Mesodermal cell (in vitro differentiated cells): ENCODE data around the gene SCUBE2.

Experiments used
- H3K27ac ChIP-seq: 2 replicates; pipeline ENCODE4 v1.7.0; 2013; ENCODE audit warnings: mild to moderate bottlenecking, low read depth, low read length, moderate library complexity; ENCODE audit not compliant: severe bottlenecking
- H3K36me3 ChIP-seq: 2 replicates; pipeline ENCODE4 v1.7.1; 2013; ENCODE audit warnings: mild to moderate bottlenecking, low read length, moderate library complexity; ENCODE audit not compliant: control insufficient read depth, insufficient read depth
- H3K4me1 ChIP-seq: one replicate; pipeline ENCODE4 v1.7.1; 2013; ENCODE audit warnings: mild to moderate bottlenecking, low read length; ENCODE audit not compliant: insufficient read depth, control insufficient read depth, poor library complexity, severe bottlenecking
- H3K4me3 ChIP-seq: 2 replicates; pipeline ENCODE4 v1.7.0; 2013; ENCODE audit warnings: low read length, control low read depth, mild to moderate bottlenecking; ENCODE audit not compliant: insufficient read depth, poor library complexity, severe bottlenecking; ENCODE audit errors: extremely low read depth
- H3K9me3 ChIP-seq: 2 replicates; pipeline ENCODE4 v1.7.1; 2013; ENCODE audit warnings: mild to moderate bottlenecking, low read length, moderate library complexity; ENCODE audit not compliant: control insufficient read depth
- WGBS, 2 experiments: methylation state at CpG; one replicate each; pipeline ENCODE4 v1.1.5; 2013; ENCODE audit warnings: missing lambda C conversion rate in 2 of 2; ENCODE audit not compliant: insufficient coverage in 2 of 2; 5-methylcytosine and 5-hydroxymethylcytosine counted together

Gene SCUBE2

DNA sequence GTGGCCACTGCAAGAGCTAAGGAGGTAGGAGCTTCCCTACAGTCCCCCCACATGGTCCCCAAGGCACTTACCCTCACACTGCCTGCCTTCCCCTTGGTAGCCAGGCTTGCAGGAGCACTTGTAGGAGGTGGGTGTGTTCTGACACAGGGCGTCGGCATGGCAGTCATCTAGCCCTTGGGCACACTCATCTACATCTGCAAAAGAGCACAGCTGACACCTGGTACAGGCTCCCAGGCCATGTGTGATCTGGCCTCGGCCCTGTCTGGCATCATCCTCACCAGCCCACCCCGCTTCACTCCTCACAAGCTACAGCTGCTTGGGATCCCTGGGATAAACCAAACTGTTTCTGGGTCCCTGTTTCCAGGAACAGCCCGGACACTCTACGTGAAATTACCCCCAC lies 1.8 kb downstream of the SCUBE2 start:
- H3K4me1 ChIP-seq = peaks cover 3% of the 10 kb centered on the region
- H3K4me3 ChIP-seq = no peak overlapping the region
- no peaks in the 10 kb centered on the region for H3K36me3 ChIP-seq
- H3K9me3 ChIP-seq = no peaks in the 10 kb centered on the region
- WGBS, 2 experiments = 83 to 86% methylated on average over 4 of the region's 6 CpGs
- no peak overlapping the region for H3K27ac ChIP-seq

- H3K4me3 ChIP-seq = no peak overlapping the region
- H3K9me3 ChIP-seq = no peaks in the 10 kb centered on the region
- 88 to 93% methylated on average over 2 to 3 of the region's 3 CpGs for WGBS, 2 experiments
- peaks cover 3% of the 10 kb centered on the region for H3K4me1 ChIP-seq
- H3K36me3 ChIP-seq = no peaks in the 10 kb centered on the region
- no peak overlapping the region for H3K27ac ChIP-seq
Observed at GRCh38 chr11:9089061-9089460, 2.3 kb downstream of the SCUBE2 start.

- H3K4me3 ChIP-seq = no peak overlapping the region
- no peaks in the 10 kb centered on the region for H3K36me3 ChIP-seq
- no peaks in the 10 kb centered on the region for H3K9me3 ChIP-seq
- H3K4me1 ChIP-seq = peaks cover 4% of the 10 kb centered on the region
- H3K27ac ChIP-seq = no peak overlapping the region
- 80% methylated on average over 2 of the region's 4 CpGs; no CpG with 5 or more reads in 1 of the 2 experiments for WGBS, 2 experiments
Observed at GRCh38 chr11:9082575-9082974, 8.8 kb downstream of the SCUBE2 start.

- Histone ChIP-seq H3K27ac (no peak overlapping the region), H3K36me3 (no peaks in the 10 kb centered on the region), H3K9me3 (no peaks in the 10 kb centered on the region), H3K4me3 (no peak overlapping the region), H3K4me1 (peaks cover 4% of the 10 kb centered on the region)
- WGBS, 2 experiments = 100% methylated on average over 1 of the region's 1 CpG; no CpG with 5 or more reads in 1 of the 2 experiments
Observed at GRCh38 chr11:9081153-9081552, 10.2 kb downstream of the SCUBE2 start.

DNA sequence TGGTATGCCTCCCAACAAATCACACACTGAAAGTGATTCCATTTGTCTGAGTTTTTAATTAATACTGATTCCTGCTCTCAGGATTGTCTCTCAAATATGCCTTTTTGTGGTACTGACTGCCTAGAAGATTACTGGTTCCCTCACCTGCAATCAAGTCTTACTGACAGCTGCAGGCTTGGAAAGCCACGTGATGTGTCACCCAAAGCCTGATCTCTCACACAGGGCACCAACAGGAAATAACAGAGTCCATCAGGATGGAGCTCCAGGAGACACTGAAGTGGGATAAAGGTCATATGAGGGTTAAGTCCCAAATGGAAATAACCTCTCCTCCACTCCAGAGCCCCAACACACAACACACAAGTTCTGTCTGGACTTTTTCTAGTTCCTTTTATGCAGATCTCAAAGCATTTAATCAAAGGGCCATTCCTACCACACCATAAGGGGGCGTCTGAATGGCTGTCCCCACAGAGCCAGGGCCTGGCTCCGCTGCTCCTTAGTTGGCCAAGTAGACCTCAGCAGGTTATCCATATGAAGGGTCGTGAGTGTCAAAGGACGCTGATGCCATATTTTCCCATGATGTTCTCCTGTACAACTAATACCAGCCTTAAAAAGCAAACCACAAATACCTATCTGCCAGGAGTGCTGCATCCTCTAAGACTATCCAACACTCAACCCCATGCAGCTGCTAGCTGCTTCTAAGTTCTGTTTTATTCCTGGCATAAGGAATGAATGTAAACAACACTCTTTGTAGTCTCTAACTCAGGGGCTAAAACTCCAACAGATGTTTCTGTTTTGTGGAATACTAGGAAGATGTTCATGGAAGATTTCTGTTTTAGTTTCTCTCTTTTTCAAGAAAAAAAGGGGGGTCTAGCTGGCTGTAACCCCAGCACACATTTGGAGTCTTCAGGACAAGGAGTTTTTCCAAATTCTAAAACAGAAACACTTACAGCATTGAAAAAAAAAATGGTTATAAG lies 13.0 kb downstream of the SCUBE2 start:
- no peaks in the 10 kb centered on the region for H3K9me3 ChIP-seq
- H3K36me3 ChIP-seq = no peaks in the 10 kb centered on the region
- H3K27ac ChIP-seq = no peak overlapping the region
- no peak overlapping the region for H3K4me3 ChIP-seq
- H3K4me1 ChIP-seq = peaks cover 4% of the 10 kb centered on the region
- 78 to 79% methylated on average over 5 of the region's 5 CpGs for WGBS, 2 experiments

GRCh38 chr11:9077164-9077563 lies 14.2 kb downstream of the SCUBE2 start:
- Histone ChIP-seq H3K4me3 (no peak overlapping the region), H3K27ac (no peak overlapping the region), H3K36me3 (no peaks in the 10 kb centered on the region), H3K9me3 (no peaks in the 10 kb centered on the region), H3K4me1 (peaks cover 4% of the 10 kb centered on the region)
- 100% methylated on average over 1 of the region's 2 CpGs; no CpG with 5 or more reads in 1 of the 2 experiments for WGBS, 2 experiments

DNA sequence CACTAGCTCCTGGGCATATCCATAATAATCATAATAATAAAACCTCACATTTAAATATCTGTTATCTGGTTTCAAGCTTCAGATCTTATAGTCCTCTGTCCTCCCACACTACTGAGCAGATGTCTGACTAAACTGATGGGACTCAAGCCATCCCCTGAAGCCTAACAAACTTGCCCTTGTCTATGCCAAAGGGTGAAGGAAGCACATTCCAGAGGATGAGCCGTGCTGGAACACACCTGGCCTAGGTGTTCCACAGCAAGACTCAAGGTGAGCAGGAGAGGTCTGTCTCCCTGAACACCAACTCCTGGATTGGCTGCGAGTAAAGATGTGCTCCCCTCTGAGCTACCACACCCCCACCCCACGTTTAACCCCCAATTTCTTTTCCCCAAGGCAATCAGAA lies 14.7 kb downstream of the SCUBE2 start:
- no peak overlapping the region for H3K27ac ChIP-seq
- H3K4me1 ChIP-seq = peaks cover 4% of the 10 kb centered on the region
- no peaks in the 10 kb centered on the region for H3K36me3 ChIP-seq
- H3K4me3 ChIP-seq = no peak overlapping the region
- 88 to 89% methylated on average over 1 of the region's 3 CpGs for WGBS, 2 experiments
- H3K9me3 ChIP-seq = no peaks in the 10 kb centered on the region

DNA sequence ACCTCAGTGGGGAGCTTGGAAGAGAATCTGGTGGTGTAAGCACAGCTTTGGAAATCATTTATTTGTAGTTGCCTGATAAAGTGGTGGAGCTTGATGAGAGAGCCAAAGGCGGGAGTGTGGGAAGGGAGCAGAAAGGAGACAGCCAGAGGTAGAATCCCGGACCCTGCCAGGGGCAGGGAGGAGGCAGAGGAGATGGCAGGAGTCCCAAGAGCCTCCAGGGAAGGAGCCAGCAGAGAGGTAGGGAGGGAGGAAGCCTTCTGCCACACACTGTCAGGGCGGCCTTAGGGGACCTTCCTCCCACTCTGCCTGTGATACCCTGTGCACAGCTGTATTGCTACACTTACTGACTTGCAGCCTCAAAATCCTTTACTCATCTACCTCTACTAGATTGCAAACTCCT lies 15.4 kb downstream of the SCUBE2 start:
- H3K4me1 ChIP-seq = peaks cover 4% of the 10 kb centered on the region

GRCh38 chr11:9075556-9075955 lies 15.8 kb downstream of the SCUBE2 start:
- H3K4me3 ChIP-seq = no peak overlapping the region
- WGBS, 2 experiments = 94 to 100% methylated on average over 4 of the region's 4 CpGs

More for the DNA sequence above, 15.4 kb downstream of the SCUBE2 start:
- WGBS, 2 experiments = 77 to 100% methylated on average over 1 to 2 of the region's 3 CpGs
- Histone ChIP-seq H3K9me3 (no peaks in the 10 kb centered on the region), H3K27ac (no peak overlapping the region), H3K36me3 (no peaks in the 10 kb centered on the region), H3K4me3 (no peak overlapping the region)

DNA sequence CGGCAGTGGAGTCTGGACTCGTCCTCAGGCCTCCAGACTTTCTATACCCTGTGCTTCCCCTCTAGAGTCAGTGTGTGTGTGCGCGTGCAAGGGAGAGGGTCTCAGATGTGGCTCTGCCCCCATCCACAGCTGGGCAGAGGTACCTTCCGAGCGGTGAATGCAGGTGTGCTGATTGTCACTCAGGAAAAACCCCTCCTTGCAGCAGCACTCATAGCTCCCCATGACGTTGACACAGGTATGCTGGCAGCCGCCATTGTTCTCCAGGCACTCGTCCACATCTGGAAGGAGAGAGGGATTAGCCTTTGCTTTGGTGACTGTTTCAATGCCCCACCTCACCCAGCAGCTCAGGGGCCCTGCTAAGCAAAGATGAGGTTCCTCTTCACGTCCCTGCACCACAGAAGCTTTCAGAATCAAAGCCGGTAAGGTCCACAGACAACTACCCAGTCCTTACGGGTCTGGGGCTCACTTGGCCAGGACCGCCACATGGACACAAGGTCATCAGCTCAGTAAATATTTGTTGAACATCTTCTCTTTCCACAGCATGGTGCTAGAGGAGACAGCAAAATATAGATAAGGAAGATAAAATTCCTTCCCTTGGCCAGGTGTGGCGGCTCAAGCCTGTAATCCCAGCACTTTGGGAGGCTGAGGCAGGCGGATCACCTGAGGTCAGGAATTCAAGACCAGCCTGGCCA lies 16.9 kb downstream of the SCUBE2 start:
- Histone ChIP-seq H3K4me1 (peaks cover 4% of the 10 kb centered on the region), H3K4me3 (no peak overlapping the region), H3K36me3 (no peaks in the 10 kb centered on the region), H3K9me3 (no peaks in the 10 kb centered on the region), H3K27ac (no peak overlapping the region)
- WGBS, 2 experiments = 87 to 90% methylated on average over 13 of the region's 15 CpGs

More at GRCh38 chr11:9075556-9075955, 15.8 kb downstream of the SCUBE2 start:
- Histone ChIP-seq H3K9me3 (no peaks in the 10 kb centered on the region), H3K36me3 (no peaks in the 10 kb centered on the region), H3K4me1 (peaks cover 4% of the 10 kb centered on the region), H3K27ac (no peak overlapping the region)
